ENCODE data around the gene FBXL13. TPM values are rescaled to one million over a fixed set of nuclear protein-coding genes. Genes with fewer than 3 reads are reported as not detected.
"Not testable (repeated sequence)": the region's sequence is repeated elsewhere in the genome, so short reads cannot be mapped to it uniquely, and the experiment has no call there.

Gene FBXL13
- total RNA-seq, 2 experiments from 2014 or later = 0.54 to 0.74 TPM

DNA sequence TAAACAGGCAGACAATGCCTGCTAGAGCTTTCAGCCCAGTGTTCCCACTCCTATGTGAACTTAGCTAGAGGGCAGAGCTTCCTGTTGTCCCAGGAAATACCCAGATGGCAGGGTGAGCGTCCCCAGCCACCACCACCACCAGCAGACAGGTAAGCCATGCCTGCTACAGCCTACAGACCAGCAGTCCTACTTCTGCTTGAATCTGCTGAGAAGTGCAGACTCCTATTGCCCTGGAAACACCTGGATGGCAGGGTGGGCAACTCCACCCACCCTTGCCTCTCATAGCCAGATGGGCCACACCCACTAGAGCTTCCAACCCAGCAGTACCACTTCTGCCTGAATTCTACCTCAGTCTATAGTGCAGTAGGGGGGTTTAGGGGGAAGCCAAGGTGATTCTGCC is 64.4 kb downstream of the FBXL13 start:
- Mint-ChIP-seq H3K27ac (no peak overlapping the region), H3K36me3 (ENCODE audit: low read depth) (peaks cover 3% of the 10 kb centered on the region), H3K9me3 (no peaks in the 10 kb centered on the region), H3K4me3 (no peak overlapping the region), H3K27me3 (ENCODE audit: low read depth) (no peaks in the 10 kb centered on the region), H3K4me1 (ENCODE audit: low read depth) (no peaks in the 10 kb centered on the region)
- DNase-seq = no peak
- CTCF ChIA-PET = no interaction called here
- intact Hi-C loops (cut with micrococcal nuclease) = no loop called here

DNA sequence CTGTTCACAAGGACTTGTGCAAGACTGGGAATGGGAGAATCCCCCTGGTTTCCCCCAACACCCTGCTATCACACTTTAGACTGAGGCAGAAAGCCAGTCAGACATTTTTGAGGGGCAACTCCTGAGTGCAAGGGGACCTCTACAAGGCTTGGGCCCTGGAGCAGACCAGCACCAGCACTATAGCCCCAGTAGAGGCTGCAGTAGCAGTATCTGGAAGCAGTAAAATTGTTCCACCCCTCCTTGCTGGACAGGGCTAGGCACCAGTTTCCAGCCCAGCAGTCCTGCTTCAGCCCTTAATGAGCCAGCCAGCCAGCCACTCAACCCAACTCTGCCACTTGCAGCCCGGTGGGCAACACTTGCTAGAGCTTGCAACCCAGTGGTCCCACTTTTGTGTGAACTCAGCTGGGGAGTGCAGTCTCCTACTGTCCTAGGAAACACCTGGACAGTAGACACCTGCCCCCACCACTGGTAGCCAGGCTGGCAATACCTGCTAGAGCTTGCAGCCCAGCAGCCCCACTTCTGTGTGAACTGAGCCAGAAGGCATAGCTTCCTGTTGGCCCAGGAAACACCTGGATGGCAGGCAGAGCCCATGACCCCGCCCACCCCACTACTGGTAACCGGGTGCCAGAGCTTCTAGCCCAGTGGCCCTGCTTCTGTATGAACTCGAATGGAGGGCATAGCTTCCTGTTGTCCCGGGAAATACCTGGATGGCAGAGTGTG is 65.0 kb downstream of the FBXL13 start:
- no peak for DNase-seq
- Mint-ChIP-seq H3K27me3 (ENCODE audit: low read depth) (no peaks in the 10 kb centered on the region), H3K27ac (no peak overlapping the region), H3K36me3 (ENCODE audit: low read depth) (peaks cover 1% of the 10 kb centered on the region), H3K4me1 (ENCODE audit: low read depth) (no peaks in the 10 kb centered on the region), H3K9me3 (no peaks in the 10 kb centered on the region), H3K4me3 (no peak overlapping the region)
- intact Hi-C loops (cut with micrococcal nuclease) = no loop called here
- CTCF ChIA-PET = no interaction called here

DNA sequence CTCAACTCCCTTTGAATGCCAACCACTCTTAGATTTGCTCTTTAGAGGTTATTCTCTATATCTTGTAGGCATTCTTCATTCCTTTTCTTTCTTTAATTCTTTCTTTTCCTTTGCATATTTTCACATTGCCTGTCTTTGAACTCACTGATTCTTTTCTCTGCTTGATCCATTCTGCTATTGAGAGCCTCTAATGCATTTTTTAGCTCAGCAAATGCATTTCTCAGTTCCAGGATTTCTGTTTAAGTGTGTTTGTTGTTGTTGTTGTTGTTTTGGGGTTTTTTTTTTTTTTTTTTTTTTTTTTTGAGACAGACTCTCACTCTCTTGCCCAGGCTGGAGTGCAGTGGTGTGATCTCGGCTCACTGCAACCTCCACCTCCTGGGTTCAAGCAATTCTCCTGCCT is 71.6 kb downstream of the FBXL13 start:
- CTCF ChIA-PET = no interaction called here
- H3K27ac Mint-ChIP-seq = no peak overlapping the region
- peaks cover 7% of the 10 kb centered on the region for H3K36me3 Mint-ChIP-seq (ENCODE audit: low read depth)
- no peak overlapping the region for H3K4me3 Mint-ChIP-seq
- peaks cover 13% of the 10 kb centered on the region for H3K9me3 Mint-ChIP-seq
- no peaks in the 10 kb centered on the region for H3K4me1 Mint-ChIP-seq (ENCODE audit: low read depth)
- peaks cover 2% of the 10 kb centered on the region for H3K27me3 Mint-ChIP-seq (ENCODE audit: low read depth)
- no peak for DNase-seq
- intact Hi-C loops (cut with micrococcal nuclease) = no loop called here

DNA sequence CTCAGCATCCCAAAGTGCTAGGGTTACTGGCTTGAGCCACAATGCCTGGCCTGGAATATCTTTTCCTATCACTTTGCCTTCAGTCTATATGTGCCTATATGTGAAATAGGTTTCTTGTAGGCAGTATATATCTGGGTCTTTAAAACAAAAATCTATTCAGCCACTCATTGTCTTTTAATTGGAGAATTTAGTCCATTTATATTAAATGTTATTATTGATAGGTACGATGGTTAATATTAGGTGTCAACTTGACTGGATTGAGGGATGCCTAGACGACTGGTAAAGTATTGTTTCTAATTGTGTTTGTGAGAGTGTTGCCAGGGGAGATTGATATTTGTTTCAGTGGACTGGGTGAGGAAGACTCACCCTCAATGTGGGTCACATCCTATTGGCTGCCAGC is 73.4 kb downstream of the FBXL13 start:
- intact Hi-C loops (cut with micrococcal nuclease) = no loop called here
- H3K9me3 Mint-ChIP-seq = peaks cover 13% of the 10 kb centered on the region
- CTCF ChIA-PET = no interaction called here

DNA sequence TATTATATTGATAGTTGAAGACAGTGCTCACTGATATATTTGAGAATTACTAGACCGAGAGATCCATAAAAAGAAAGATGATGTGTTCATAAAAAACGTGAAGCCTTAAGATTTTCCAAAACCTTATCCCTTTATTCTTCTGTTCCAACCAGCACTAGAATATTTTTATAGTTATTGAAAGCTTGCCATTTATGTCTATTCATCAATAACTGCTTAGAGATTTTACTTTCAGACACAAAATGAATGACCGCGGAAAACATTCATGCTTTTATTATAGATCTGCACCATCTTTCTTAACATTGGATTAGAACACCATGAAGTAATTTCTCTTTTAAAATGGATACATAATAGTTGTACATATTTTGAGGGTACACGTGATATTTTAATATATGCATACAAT is 77.6 kb downstream of the FBXL13 start:
- DNase-seq = no peak
- no peaks in the 10 kb centered on the region for H3K36me3 Mint-ChIP-seq (ENCODE audit: low read depth)
- intact Hi-C loops (cut with micrococcal nuclease) = no loop called here
- no peak overlapping the region for H3K4me3 Mint-ChIP-seq
- no peak overlapping the region for H3K27ac Mint-ChIP-seq
- H3K4me1 Mint-ChIP-seq (ENCODE audit: low read depth) = peaks cover 3% of the 10 kb centered on the region
- no peaks in the 10 kb centered on the region for H3K27me3 Mint-ChIP-seq (ENCODE audit: low read depth)
- CTCF ChIA-PET = no interaction called here
- peaks cover 1% of the 10 kb centered on the region for H3K9me3 Mint-ChIP-seq

More for the DNA sequence above, 73.4 kb downstream of the FBXL13 start:
- Mint-ChIP-seq H3K27me3 (ENCODE audit: low read depth) (peaks cover 2% of the 10 kb centered on the region), H3K4me3 (no peak overlapping the region), H3K36me3 (ENCODE audit: low read depth) (peaks cover 7% of the 10 kb centered on the region), H3K4me1 (ENCODE audit: low read depth) (no peaks in the 10 kb centered on the region), H3K27ac (no peak overlapping the region)
- no peak for DNase-seq

DNA sequence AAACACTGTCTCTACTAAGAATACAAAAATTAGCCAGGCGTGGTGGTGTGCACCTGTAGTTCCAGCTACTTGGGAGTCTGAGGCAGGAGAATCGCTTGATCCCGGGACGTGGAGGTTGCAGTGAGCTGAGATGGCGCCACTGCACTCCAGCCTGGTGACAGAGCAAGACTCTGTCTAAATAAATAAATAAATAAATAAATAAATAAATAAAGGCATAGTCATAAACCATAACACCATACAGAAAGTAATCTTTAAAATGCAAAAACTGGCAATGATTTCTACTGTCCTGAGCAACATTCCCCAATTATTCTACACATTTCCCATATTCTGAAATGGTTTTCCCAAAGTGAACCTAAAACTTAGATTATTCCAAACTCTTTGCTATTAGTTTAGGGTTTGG is 79.0 kb downstream of the FBXL13 start:
- intact Hi-C loops (cut with micrococcal nuclease); H3K36me3 Mint-ChIP-seq (ENCODE audit: low read depth); H3K27ac Mint-ChIP-seq; DNase-seq; CTCF ChIA-PET; H3K4me3 Mint-ChIP-seq; H3K4me1 Mint-ChIP-seq (ENCODE audit: low read depth); H3K9me3 Mint-ChIP-seq; H3K27me3 Mint-ChIP-seq (ENCODE audit: low read depth): not testable (repeated sequence)

DNA sequence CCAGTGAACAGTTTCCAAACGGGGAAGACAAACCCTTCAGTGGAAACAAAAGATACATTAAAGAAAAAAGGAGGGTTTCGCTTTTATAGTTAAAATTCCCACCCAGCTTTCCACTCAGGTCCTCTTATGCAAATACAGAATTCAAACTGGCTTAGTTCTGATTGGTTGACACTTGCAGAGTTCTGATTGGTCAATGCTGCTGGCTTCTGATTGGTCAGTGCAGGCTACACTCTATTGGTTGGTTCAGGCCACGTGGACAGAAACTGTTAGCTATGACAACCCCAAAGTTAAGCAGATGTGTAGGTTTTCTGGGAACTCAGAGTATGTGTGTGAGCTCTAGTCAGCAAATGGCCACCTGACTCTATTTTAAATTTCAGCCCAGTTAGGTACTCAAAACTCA is 80.0 kb downstream of the FBXL13 start:
- H3K4me1 Mint-ChIP-seq (ENCODE audit: low read depth) = peaks cover 3% of the 10 kb centered on the region
- H3K9me3 Mint-ChIP-seq = no peaks in the 10 kb centered on the region
- no peak overlapping the region for H3K4me3 Mint-ChIP-seq
- DNase-seq = no peak
- CTCF ChIA-PET = interaction anchor here (0.6 kb wide), 1 partner anchor 11 kb away, joined by 3 read pairs; no protein-coding TSS in a partner anchor
- no peaks in the 10 kb centered on the region for H3K36me3 Mint-ChIP-seq (ENCODE audit: low read depth)
- H3K27me3 Mint-ChIP-seq (ENCODE audit: low read depth) = no peaks in the 10 kb centered on the region
- H3K27ac Mint-ChIP-seq = no peak overlapping the region
- intact Hi-C loops (cut with micrococcal nuclease) = no loop called here

DNA sequence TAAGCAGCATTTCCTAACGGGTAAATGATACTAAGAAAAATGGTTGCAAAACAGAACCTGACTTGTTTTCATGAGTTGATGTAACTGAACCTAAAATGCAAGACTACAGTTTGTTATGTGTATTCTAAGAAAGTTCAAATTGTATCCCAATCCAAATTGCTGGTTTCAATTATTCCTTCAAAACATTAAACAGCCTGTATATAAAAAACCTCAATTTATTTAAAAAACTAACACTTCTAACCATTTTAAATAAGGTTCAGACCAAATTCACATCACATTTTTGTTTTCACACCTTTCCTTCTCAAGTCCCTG is 80.9 kb downstream of the FBXL13 start:
- H3K4me1 Mint-ChIP-seq (ENCODE audit: low read depth) = peaks cover 3% of the 10 kb centered on the region
- no peak overlapping the region for H3K4me3 Mint-ChIP-seq
- CTCF ChIA-PET = no interaction called here
- intact Hi-C loops (cut with micrococcal nuclease) = no loop called here
- DNase-seq = no peak
- no peaks in the 10 kb centered on the region for H3K27me3 Mint-ChIP-seq (ENCODE audit: low read depth)
- H3K27ac Mint-ChIP-seq = no peak overlapping the region
- no peaks in the 10 kb centered on the region for H3K9me3 Mint-ChIP-seq
- H3K36me3 Mint-ChIP-seq (ENCODE audit: low read depth) = no peaks in the 10 kb centered on the region

DNA sequence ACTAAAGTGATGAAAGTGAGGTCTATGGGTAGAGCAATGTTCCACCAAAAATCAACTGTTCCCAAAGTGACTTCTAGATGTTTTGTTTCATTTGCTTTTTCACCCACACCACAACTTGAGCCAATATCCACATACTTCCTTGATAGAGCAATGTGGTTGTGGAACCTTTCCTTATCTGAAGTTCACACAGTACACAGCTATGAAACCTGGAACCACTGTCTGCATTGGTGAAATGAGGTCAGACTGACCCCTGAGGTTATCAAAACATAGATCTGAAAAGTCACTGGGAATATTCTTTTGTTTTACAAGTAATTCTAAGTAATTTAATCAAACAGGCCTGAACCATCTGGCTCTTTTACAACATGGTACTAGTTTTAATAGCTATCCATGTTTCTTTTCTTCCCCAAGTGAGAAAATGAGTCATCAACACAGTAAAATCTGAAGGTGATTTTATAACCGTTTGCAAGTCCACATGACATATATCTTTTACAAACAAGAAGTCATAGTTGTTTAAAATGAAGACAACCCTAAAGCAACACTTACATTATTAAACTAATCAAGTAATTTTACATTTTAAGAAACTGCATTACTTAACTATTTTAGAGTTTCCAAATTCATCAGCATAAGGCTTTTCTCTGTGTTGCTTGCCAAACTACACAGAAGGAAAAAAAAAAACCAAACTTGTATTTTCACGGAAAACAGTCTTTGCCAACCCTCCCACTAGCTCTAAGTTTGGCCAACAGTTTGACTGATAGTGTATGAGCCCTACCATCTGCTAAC is 81.5 kb downstream of the FBXL13 start:
- H3K9me3 Mint-ChIP-seq = no peaks in the 10 kb centered on the region
- CTCF ChIA-PET = no interaction called here
- no peak overlapping the region for H3K4me3 Mint-ChIP-seq
- no peaks in the 10 kb centered on the region for H3K36me3 Mint-ChIP-seq (ENCODE audit: low read depth)
- no peak overlapping the region for H3K27ac Mint-ChIP-seq
- DNase-seq = no peak
- no peaks in the 10 kb centered on the region for H3K27me3 Mint-ChIP-seq (ENCODE audit: low read depth)
- peaks cover 3% of the 10 kb centered on the region for H3K4me1 Mint-ChIP-seq (ENCODE audit: low read depth)
- intact Hi-C loops (cut with micrococcal nuclease) = no loop called here

DNA sequence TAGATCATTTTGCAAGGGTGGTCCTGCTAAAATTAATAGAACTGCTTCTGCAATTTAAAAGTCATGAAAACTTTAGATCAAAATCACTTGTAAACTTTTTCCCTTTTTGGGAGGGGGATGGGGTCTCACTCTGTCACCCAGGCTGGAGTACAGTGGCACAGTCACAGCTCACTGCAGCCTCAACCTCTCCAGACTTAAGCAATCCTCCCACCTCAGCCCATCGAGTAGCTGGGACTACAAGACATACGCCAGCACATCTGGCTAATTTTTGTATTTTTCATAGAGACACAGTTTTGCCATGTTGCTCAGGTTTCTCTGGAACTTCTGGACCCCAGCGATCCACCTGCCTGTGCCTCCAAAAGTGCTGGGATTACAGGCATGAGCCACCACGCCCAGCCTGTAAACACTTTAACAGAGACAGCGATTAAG is 82.1 kb downstream of the FBXL13 start:
- Mint-ChIP-seq H3K9me3 (no peaks in the 10 kb centered on the region), H3K27me3 (ENCODE audit: low read depth) (no peaks in the 10 kb centered on the region), H3K27ac (no peak overlapping the region), H3K36me3 (ENCODE audit: low read depth) (no peaks in the 10 kb centered on the region), H3K4me3 (no peak overlapping the region), H3K4me1 (ENCODE audit: low read depth) (peaks cover 3% of the 10 kb centered on the region)
- DNase-seq = no peak
- CTCF ChIA-PET = no interaction called here
- intact Hi-C loops (cut with micrococcal nuclease) = no loop called here

DNA sequence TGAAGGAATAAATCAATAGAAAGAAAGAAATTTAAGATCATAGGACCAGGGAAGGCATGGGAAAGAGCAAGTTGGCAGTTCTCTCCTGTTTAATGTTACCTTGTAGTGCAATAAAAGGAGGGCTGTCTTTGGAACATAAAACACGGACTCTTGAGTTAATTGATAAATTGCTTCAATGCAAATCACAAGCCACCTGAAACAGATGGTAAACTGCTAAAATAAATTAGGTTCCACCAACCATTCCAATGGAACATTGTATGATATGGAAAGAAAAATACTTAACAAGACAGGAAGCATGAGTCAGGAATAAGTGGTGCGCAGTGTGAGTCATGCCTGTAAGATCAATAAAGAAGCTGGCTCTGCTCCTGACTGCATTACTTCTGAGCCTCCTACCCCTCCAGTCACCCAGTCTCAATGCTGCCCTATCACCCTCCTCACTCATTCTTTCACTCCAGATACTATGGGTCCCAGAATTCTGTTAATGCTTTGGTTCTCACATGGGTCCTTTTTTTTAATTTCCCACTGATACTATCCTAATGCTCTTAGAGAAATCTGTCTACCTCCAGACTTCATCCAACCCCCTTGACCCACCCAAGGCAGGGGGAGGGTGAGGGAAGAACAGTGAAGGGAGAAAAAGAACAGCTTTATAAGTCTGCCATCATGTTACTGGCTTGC is 82.9 kb downstream of the FBXL13 start:
- Mint-ChIP-seq H3K27me3 (ENCODE audit: low read depth) (no peaks in the 10 kb centered on the region), H3K9me3 (no peaks in the 10 kb centered on the region), H3K36me3 (ENCODE audit: low read depth) (no peaks in the 10 kb centered on the region), H3K4me1 (ENCODE audit: low read depth) (peaks cover 3% of the 10 kb centered on the region), H3K4me3 (no peak overlapping the region), H3K27ac (no peak overlapping the region)
- peak; percentile 14 for DNase-seq
- intact Hi-C loops (cut with micrococcal nuclease) = no loop called here
- CTCF ChIA-PET = no interaction called here

DNA sequence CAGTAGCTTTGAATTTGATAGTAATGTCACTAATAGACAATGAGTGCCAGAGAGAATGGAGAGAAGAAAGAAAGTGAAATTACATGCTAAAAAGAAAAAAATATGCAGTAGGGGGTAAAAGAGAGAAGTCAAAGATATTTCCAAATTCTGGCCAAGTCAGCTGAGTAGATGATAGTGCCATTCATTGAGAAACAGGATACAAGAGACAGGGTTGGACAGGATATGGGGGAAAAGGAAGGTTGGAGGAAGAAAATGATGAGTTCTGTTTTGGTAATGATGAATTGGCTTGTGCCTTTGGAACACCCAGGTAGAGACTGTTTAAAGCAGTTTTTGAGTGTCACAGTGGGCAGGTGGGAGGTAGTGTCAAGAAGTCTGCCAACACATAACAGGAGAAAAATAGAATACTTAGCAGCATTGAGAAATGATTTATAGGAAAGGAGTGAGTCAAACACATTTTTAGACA is 83.5 kb downstream of the FBXL13 start:
- H3K4me3 Mint-ChIP-seq = no peak overlapping the region
- CTCF ChIA-PET = no interaction called here
- intact Hi-C loops (cut with micrococcal nuclease) = no loop called here
- no peaks in the 10 kb centered on the region for H3K36me3 Mint-ChIP-seq (ENCODE audit: low read depth)
- peaks cover 3% of the 10 kb centered on the region for H3K4me1 Mint-ChIP-seq (ENCODE audit: low read depth)
- H3K9me3 Mint-ChIP-seq = no peaks in the 10 kb centered on the region
- no peak for DNase-seq
- no peak overlapping the region for H3K27ac Mint-ChIP-seq
- no peaks in the 10 kb centered on the region for H3K27me3 Mint-ChIP-seq (ENCODE audit: low read depth)

DNA sequence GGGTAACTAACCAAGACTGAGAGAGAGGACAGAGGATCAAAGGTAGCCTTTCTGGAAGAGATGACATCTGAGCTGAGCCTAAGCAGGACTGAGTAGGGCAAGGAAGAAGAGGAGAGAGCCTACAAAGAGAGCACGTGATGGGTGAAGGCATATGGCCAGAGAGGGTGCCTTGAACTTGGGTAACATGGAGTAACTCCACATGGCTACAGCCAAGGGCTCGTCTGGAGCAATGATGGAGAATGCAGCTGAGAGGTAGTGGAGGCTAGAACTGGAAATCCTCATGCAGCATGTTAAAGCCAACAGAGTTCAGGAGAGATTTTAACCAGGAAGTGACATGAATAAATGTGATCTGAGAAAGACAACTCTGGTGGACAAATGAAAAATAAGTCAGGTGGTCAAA is 84.0 kb downstream of the FBXL13 start:
- H3K27me3 Mint-ChIP-seq (ENCODE audit: low read depth) = no peaks in the 10 kb centered on the region
- H3K9me3 Mint-ChIP-seq = no peaks in the 10 kb centered on the region
- no peak overlapping the region for H3K4me3 Mint-ChIP-seq
- no peaks in the 10 kb centered on the region for H3K36me3 Mint-ChIP-seq (ENCODE audit: low read depth)
- peaks cover 3% of the 10 kb centered on the region for H3K4me1 Mint-ChIP-seq (ENCODE audit: low read depth)
- no peak overlapping the region for H3K27ac Mint-ChIP-seq
- intact Hi-C loops (cut with micrococcal nuclease) = no loop called here
- DNase-seq = no peak
- CTCF ChIA-PET = no interaction called here

Measured in activated naive CD4-positive, alpha-beta T cell treated with anti-CD3 and anti-CD28 coated beads for 36 hours (primary cell).